Naive thymus-derived CD8-positive, alpha-beta T cell (primary cell): ENCODE data around the gene SEC14L6. TPM values are rescaled to one million over a fixed set of nuclear protein-coding genes. Genes with fewer than 3 reads are reported as not detected.
A peak's percentile ranks its signal among the peaks of the same experiment; 100 is the strongest.
"Not testable (repeated sequence)": the region's sequence is repeated elsewhere in the genome, so short reads cannot be mapped to it uniquely, and the experiment has no call there.

Source experiments
- ATAC-seq, 2 donors: fragments of 150-1000 bp; cut with Tn5 transposase in 1 of 2; sonication (Bioruptor Pico), chemical (Tn5 transposase) in 1 of 2; 1 replicate in 1 of 2; 2 replicates in 1 of 2; pipeline ENCODE4 v1.10.0; 2021; ENCODE audit warnings: mild to moderate bottlenecking in 2 of 2, moderate library complexity in 2 of 2
- POLR2A ChIA-PET: fragments of 350-600 bp; sonication (Branson Sonifier 250); formaldehyde crosslinking; loops from one replicate; lab custom pipeline; 2021; ENCODE audit warnings: antibody characterized with exemption; lab: Charles Lee
- DNase-seq, 10 donors: peaks; one replicate each; pipeline versions ENCODE4 v3.0.0 to v3.0.0-alpha.2; 2020 to 2022
- H3K27ac Mint-ChIP-seq, 10 donors: one replicate each; pipeline ENCODE4 v1.8.0; 2020 to 2022; ENCODE audit warnings: mild to moderate bottlenecking in 10 of 10, mixed read lengths in 10 of 10, moderate library complexity in 4 of 10, inconsistent platforms in 1 of 10
- H3K27me3 Mint-ChIP-seq, 5 donors: one replicate each; pipeline ENCODE4 v1.8.0; 2021 to 2022; ENCODE audit warnings: mixed read lengths in 5 of 5
- H3K36me3 Mint-ChIP-seq, 3 donors: one replicate each; pipeline ENCODE4 v1.8.0; 2020 to 2022; ENCODE audit warnings: mixed read lengths in 3 of 3, mild to moderate bottlenecking in 2 of 3, inconsistent platforms in 1 of 3
- H3K4me1 Mint-ChIP-seq, 4 donors: one replicate each; pipeline ENCODE4 v1.8.0; 2021 to 2022; ENCODE audit warnings: mixed read lengths in 4 of 4
- H3K4me3 Mint-ChIP-seq, 10 donors: one replicate each; pipeline ENCODE4 v1.8.0; 2020 to 2022; ENCODE audit warnings: mild to moderate bottlenecking in 10 of 10, mixed read lengths in 10 of 10, moderate library complexity in 6 of 10, inconsistent platforms in 1 of 10
- H3K9me3 Mint-ChIP-seq, 9 donors: one replicate each; pipeline ENCODE4 v1.8.0; 2020 to 2022; ENCODE audit warnings: mixed read lengths in 9 of 9, mild to moderate bottlenecking in 3 of 9, inconsistent platforms in 1 of 9, moderate library complexity in 1 of 9
- polyA plus RNA-seq, 3 donors: library from polyadenylated mRNA; unstranded; fragments of 300-500 nt; fragmentation: Illumina TruSeq; gene quantifications; one replicate each; pipeline ENCODE4 v1.2.3, GENCODE V29; 2021
- total RNA-seq, 8 experiments: library from RNA in 2 of 8; stranded (reverse) in 2 of 8; gene quantifications; one replicate each; pipeline ENCODE4 v1.2.3 and lab custom pipeline; 2021 to 2026

SEC14L6 gene
- total and polyA plus RNA-seq, 5 experiments from 2014 or later = not detected

GRCh38 chr22:30542811-30543188, 3.7 kb downstream of the SEC14L6 start:
- DNase-seq (no peak), ATAC-seq (no peak)
- H3K27me3 Mint-ChIP-seq = peaks cover 27 to 68% (median 40%) of the 10 kb centered on the region in 5 donors
- H3K9me3 Mint-ChIP-seq = no peaks in the 10 kb centered on the region
- no peaks in the 10 kb centered on the region for H3K36me3 Mint-ChIP-seq
- peaks cover 0 to 10% (median 5%) of the 10 kb centered on the region in 4 donors for H3K4me1 Mint-ChIP-seq
- no peak overlapping the region for H3K27ac Mint-ChIP-seq
- POLR2A ChIA-PET = no interaction called here
- peak overlapping the region in 6 of 10 donors; percentile 4 to 70 (median 56) for H3K4me3 Mint-ChIP-seq

DNA sequence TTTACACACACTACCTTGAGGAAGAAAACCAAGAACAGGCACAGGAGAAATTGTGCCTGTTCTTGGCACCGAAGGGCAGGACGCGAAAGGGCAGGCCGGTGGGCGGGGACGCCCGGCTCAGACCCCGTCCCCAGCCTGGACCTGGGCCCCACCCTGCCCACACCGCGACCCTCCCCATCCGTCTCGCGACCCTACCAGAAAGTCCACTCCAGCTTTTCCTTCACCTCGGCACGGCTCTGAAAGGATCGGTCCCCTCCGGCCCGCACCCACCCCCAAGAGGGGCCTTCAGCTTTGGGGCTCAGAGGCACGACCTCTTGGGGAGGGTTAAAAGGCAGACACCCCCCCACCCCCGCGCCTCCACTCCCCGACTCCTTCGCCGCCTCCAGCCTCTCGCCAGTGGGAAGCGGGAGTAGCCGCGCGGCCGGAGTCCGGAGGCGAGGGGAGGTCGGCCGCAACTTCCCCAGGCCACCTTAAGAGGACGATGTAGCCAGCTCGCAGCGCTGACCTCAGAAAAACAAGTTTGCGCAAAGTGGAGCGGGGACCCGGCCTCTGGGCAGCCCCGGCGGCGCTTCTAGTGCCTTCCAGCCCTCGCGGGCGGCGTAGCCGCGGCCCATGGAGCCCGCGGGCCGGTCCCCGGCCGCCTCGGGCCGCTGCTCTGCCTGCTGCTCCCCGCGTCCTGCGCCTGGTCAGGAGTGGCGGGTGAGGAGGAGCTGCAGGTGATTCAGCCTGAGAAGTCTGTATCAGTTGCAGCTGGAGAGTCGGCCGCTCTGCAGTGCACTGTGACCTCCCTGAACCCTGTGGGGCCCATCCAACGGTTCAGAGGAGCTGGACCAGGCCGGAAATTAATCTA, 4.4 kb downstream of the SEC14L6 start:
- peaks cover 27 to 71% (median 38%) of the 10 kb centered on the region in 5 donors for H3K27me3 Mint-ChIP-seq

GRCh38 chr22:30541511-30541910, 5.0 kb downstream of the SEC14L6 start:
- H3K27me3 Mint-ChIP-seq = peaks cover 24 to 65% (median 38%) of the 10 kb centered on the region in 5 donors
- DNase-seq, H3K36me3 Mint-ChIP-seq, H3K9me3 Mint-ChIP-seq, POLR2A ChIA-PET, ATAC-seq: not testable (repeated sequence)
- peaks cover 0 to 10% (median 4%) of the 10 kb centered on the region in 4 donors for H3K4me1 Mint-ChIP-seq
- H3K4me3 Mint-ChIP-seq = peak overlapping the region in 7 of 10 donors; percentile 25 to 57 (median 39)
- H3K27ac Mint-ChIP-seq = peak overlapping the region in 1 of 10 donors; percentile 37

More for the DNA sequence above, 4.4 kb downstream of the SEC14L6 start:
- ATAC-seq (no peak), DNase-seq (no peak)
- Mint-ChIP-seq H3K27ac (no peak overlapping the region), H3K4me3 (peak overlapping the region in 7 of 10 donors; percentile 32 to 70 (median 52)), H3K36me3 (no peaks in the 10 kb centered on the region), H3K4me1 (peaks cover 0 to 10% (median 4%) of the 10 kb centered on the region in 4 donors), H3K9me3 (no peaks in the 10 kb centered on the region)
- POLR2A ChIA-PET = no interaction called here

- Mint-ChIP-seq H3K27ac (no peak overlapping the region), H3K9me3 (no peaks in the 10 kb centered on the region), H3K36me3 (no peaks in the 10 kb centered on the region), H3K27me3 (peaks cover 21 to 51% (median 31%) of the 10 kb centered on the region in 5 donors), H3K4me3 (no peak overlapping the region), H3K4me1 (peaks cover 0 to 10% (median 4%) of the 10 kb centered on the region in 4 donors)
- DNase-seq (no peak), ATAC-seq (no peak)
- POLR2A ChIA-PET = no interaction called here
Measured at GRCh38 chr22:30539368-30539767, 7.2 kb downstream of the SEC14L6 start.

- no peak for ATAC-seq
- peaks cover 0 to 8% (median 4%) of the 10 kb centered on the region in 4 donors for H3K4me1 Mint-ChIP-seq
- no peak for DNase-seq
- no peaks in the 10 kb centered on the region for H3K9me3 Mint-ChIP-seq
- POLR2A ChIA-PET = no interaction called here
- H3K36me3 Mint-ChIP-seq = no peaks in the 10 kb centered on the region
- H3K4me3 Mint-ChIP-seq = no peak overlapping the region
- H3K27ac Mint-ChIP-seq = no peak overlapping the region
- peaks cover 15 to 40% (median 29%) of the 10 kb centered on the region in 5 donors for H3K27me3 Mint-ChIP-seq
Measured at GRCh38 chr22:30538280-30538679, 8.3 kb downstream of the SEC14L6 start.

- POLR2A ChIA-PET = no interaction called here
- DNase-seq (no peak), ATAC-seq (no peak)
- H3K9me3 Mint-ChIP-seq = no peaks in the 10 kb centered on the region
- H3K27me3 Mint-ChIP-seq = peaks cover 7 to 34% (median 22%) of the 10 kb centered on the region in 5 donors
- H3K4me3 Mint-ChIP-seq = no peak overlapping the region
- no peak overlapping the region for H3K27ac Mint-ChIP-seq
- H3K4me1 Mint-ChIP-seq = peaks cover 0 to 3% (median under 1%) of the 10 kb centered on the region in 4 donors
- no peaks in the 10 kb centered on the region for H3K36me3 Mint-ChIP-seq
Measured at GRCh38 chr22:30537083-30537731, 9.3 kb downstream of the SEC14L6 start.

DNA sequence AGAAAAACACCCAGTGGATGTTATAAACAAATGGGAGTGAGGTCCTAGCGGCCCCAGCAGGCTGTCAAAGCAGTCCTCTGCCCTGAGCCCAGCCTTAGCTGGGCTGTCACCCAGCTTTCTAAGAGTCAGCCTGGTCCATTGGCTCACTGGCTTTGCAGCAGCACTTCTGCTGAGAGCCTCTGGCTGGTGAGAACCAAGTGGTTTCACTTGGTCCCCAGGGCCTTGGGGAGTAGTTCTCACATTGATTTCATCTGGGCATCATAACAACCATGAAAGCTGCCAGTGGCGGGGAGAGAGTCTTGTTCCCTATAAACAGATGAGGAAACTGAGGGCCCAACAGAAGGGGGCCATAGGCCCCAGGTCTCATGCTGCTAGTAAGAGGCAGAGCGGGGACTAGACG, 11.4 kb downstream of the SEC14L6 start:
- ATAC-seq (no peak), DNase-seq (no peak)
- Mint-ChIP-seq H3K4me1 (no peaks in the 10 kb centered on the region), H3K9me3 (no peaks in the 10 kb centered on the region), H3K27me3 (peaks cover 5 to 22% (median 14%) of the 10 kb centered on the region in 5 donors), H3K27ac (no peak overlapping the region), H3K4me3 (no peak overlapping the region), H3K36me3 (no peaks in the 10 kb centered on the region)
- POLR2A ChIA-PET = no interaction called here

GRCh38 chr22:30531651-30532608, 14.6 kb downstream of the SEC14L6 start:
- DNase-seq (no peak), ATAC-seq (no peak)
- Mint-ChIP-seq H3K4me1 (no peaks in the 10 kb centered on the region), H3K36me3 (no peaks in the 10 kb centered on the region), H3K27ac (no peak overlapping the region), H3K9me3 (no peaks in the 10 kb centered on the region), H3K4me3 (no peak overlapping the region), H3K27me3 (peaks cover 0 to 7% (median 0%) of the 10 kb centered on the region in 5 donors)
- POLR2A ChIA-PET = no interaction called here

- H3K4me3 Mint-ChIP-seq = no peak overlapping the region
- H3K27me3 Mint-ChIP-seq = peaks cover 0 to 7% (median 0%) of the 10 kb centered on the region in 5 donors
- ATAC-seq (no peak), DNase-seq (no peak)
- H3K4me1 Mint-ChIP-seq = no peaks in the 10 kb centered on the region
- H3K27ac Mint-ChIP-seq = no peak overlapping the region
- no peaks in the 10 kb centered on the region for H3K9me3 Mint-ChIP-seq
- POLR2A ChIA-PET = no interaction called here
- H3K36me3 Mint-ChIP-seq = no peaks in the 10 kb centered on the region
Measured at GRCh38 chr22:30526656-30527055, 19.9 kb downstream of the SEC14L6 start.

DNA sequence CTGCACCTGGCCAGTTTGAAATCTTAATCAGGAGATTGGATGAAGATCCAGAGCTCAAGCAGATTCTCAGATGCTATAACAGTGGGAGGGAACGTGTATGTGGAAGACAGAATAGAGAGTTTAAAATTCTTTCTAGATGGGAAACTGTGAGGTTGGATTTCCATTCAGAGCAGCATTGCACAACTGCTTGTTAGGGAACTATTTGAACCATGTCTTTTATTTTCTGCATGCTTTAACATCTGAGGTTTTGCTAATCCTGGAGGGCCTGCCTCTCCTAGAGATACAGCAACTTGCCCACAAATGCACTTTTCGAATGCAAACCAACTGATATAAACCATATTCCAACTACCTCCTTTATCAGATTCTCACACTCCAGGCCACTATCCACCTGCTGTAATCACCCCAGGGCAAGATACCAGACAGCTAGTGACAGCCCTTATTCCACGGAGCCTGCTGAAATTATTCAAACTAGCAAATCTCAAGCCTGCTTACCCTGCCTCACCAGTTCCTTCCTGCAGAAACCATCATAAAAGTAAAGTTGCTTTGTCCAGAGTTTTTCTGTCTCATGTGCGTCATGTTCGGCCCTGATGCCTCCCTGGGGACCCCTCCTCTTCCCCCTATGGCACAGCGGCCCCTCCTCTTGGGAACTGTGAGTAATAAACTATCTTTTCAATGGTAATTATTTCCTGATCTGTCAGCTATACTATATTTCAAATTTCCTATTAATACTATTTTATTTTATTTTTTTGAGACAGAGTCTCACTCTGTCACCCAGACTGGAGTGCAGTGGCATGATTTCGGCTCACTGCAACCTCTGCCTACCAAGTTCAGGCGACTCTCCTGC, 22.7 kb downstream of the SEC14L6 start:
- Mint-ChIP-seq H3K27me3 (peaks cover 0 to 10% (median 0%) of the 10 kb centered on the region in 5 donors), H3K4me1 (no peaks in the 10 kb centered on the region), H3K36me3 (no peaks in the 10 kb centered on the region), H3K9me3 (no peaks in the 10 kb centered on the region), H3K27ac (no peak overlapping the region), H3K4me3 (no peak overlapping the region)
- ATAC-seq (no peak), DNase-seq (no peak)
- POLR2A ChIA-PET = no interaction called here

DNA sequence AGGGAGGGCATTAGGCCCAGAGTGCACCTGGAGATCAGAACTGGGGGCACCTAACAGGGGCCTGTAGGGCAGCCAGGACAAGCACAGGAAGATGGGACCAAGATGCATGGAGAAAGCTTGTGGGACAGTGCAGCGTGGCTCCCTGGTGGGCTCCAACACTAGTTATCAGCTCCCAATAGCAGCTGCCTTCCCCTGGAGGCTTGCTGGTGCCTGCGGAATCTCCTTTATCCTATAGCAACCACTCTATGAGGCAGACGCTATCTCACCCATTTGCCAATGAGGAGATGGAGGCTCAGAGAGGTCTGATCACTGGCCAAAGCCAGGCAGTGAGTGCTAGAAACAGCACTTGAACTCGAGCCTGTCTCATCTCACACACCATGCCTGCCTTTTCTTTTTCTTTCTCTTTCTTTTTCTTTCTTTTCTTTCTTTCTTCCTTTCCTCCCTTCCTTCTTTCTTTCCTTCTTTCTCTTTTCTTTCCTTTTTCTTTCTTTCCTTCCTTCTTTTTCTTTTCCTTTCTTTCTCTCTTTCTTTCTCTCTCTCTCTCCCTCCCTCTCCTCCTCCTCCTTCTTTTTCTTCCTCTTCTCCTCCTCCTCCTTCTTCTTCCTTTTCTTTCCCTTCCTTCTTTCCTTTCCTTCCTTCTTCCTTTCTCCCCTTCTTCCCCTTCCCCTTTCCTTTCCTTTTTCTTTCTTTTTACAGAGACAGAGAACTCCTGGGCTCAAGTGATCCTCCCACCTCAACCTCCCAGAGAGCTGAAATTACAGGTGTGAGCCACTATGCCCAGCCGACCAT, 25.0 kb downstream of the SEC14L6 start:
- no peak overlapping the region for H3K4me3 Mint-ChIP-seq
- H3K36me3 Mint-ChIP-seq = peaks cover 0 to 2% (median 0%) of the 10 kb centered on the region in 3 donors
- no peak for ATAC-seq
- DNase-seq = no peak
- H3K27me3 Mint-ChIP-seq = peaks cover 0 to 10% (median 0%) of the 10 kb centered on the region in 5 donors
- H3K27ac Mint-ChIP-seq = peak overlapping the region in 1 of 10 donors; percentile 45
- POLR2A ChIA-PET = no interaction called here
- no peaks in the 10 kb centered on the region for H3K9me3 Mint-ChIP-seq
- H3K4me1 Mint-ChIP-seq = no peaks in the 10 kb centered on the region
